ENCODE measurements around the gene IL6.
"Not testable (repeated sequence)": the region's sequence is repeated elsewhere in the genome, so short reads cannot be mapped to it uniquely, and the experiment has no call there.

The IL6 gene

DNA sequence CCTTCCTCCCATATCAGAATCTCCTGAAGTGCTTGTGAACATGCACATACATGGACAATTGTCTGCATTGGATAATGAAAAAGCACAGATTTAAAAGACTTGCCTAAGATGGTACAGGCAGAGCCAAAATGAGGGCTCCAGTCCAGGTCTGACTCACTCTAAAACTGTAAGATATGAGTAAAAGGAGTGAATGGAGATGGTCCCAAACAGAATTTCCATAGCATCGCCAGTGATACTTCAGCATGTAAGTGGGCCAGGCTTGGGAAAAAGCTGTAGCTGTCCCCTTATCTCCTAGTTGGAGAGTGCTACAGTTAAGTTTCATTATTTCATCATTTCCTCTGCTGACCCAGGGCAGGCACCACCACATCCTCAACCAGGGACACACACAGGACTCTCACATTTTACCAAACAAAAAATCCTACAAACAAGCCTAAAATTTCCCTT lies 26.4 kb upstream of the IL6 start:
- no CpG with 5 or more reads among the region's 1 CpG for WGBS, 2 donors (ENCODE audit: extremely low coverage in 2 of 2, insufficient read length in 2 of 2, insufficient replicate concordance in 1 of 2)
- no peak overlapping the region for H3K14ac ChIP-seq (ENCODE audit: low read length)
- no peak overlapping the region for H3K4me2 ChIP-seq (ENCODE audit: insufficient read depth, low read length, poor library complexity, severe bottlenecking)
- H3K4me3 ChIP-seq (ENCODE audit: low read length in 2 of 2), result no peak overlapping the region
- no peak overlapping the region for H3K9ac ChIP-seq (ENCODE audit: low read depth, low read length, poor library complexity)
- no peak overlapping the region for H2AK5ac ChIP-seq (ENCODE audit: low read depth, low read length)
- no peak for DNase-seq (ENCODE audit: low spot score)
- no peaks in the 10 kb centered on the region for H3K9me3 ChIP-seq (replicated peaks in 1 of 2; ENCODE audit: control insufficient read depth in 2 of 2, insufficient read depth in 1 of 2, low read depth in 1 of 2, low read length in 2 of 2)
- H3K27me3 ChIP-seq (ENCODE audit: control insufficient read depth in 3 of 3, insufficient read depth in 3 of 3, low read depth in 1 of 3, low read length in 3 of 3), result no peaks in the 10 kb centered on the region
- peaks cover 0 to 2% of the 10 kb centered on the region in 2 donors for H3K4me1 ChIP-seq (ENCODE audit: control insufficient read depth in 2 of 2, insufficient read depth in 1 of 2, low read depth in 1 of 2, low read length in 2 of 2)
- no peak overlapping the region for H2BK15ac ChIP-seq (ENCODE audit: low read length)
- H2AFZ ChIP-seq (ENCODE audit: low read length), result no peak overlapping the region
- H3K36me3 ChIP-seq (replicated peaks in 1 of 2; ENCODE audit: control insufficient read depth in 2 of 2, insufficient read depth in 2 of 2, low read length in 2 of 2), result no peaks in the 10 kb centered on the region
- no peak overlapping the region for H3K4ac ChIP-seq (ENCODE audit: low read length)
- H4K8ac ChIP-seq (ENCODE audit: low read depth, low read length), result no peak overlapping the region
- H2BK5ac ChIP-seq (ENCODE audit: low read length), result no peak overlapping the region
- H3K79me1 ChIP-seq (ENCODE audit: low read depth, low read length), result no peaks in the 10 kb centered on the region
- H3K23ac ChIP-seq (ENCODE audit: low read depth, low read length, poor library complexity), result no peak overlapping the region
- no peak overlapping the region for H3K27ac ChIP-seq (replicated peaks; ENCODE audit: low read length)
- no peak overlapping the region for H2BK120ac ChIP-seq (ENCODE audit: low read depth, low read length)
- no peak overlapping the region for H2BK12ac ChIP-seq (ENCODE audit: low read length)
- no peak overlapping the region for H3K18ac ChIP-seq (ENCODE audit: low read length)
- no peak overlapping the region for H4K91ac ChIP-seq (ENCODE audit: low read depth, low read length, poor library complexity)

DNA sequence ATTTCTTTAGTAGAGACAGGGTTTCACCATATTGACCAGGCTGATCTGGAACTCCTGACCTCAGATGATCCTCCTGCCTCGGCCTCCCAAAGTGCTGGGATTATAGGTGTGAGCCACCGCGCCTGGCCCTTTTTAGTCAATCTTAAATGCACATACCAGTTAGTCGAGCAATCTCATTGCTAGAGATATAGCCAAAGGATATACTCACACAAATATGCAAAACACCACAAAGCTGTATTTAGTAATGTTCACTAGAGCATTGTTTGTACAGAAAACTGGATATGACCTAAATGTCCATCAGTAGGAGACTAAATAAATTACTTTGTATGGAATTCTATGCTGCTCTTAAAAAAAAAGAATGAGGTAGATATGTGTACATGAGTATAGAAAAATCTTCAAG lies 24.5 kb upstream of the IL6 start:
- no peak overlapping the region for H3K18ac ChIP-seq (ENCODE audit: low read length)
- no peak overlapping the region for H3K4ac ChIP-seq (ENCODE audit: low read length)
- H3K27me3 ChIP-seq (ENCODE audit: control insufficient read depth in 3 of 3, insufficient read depth in 3 of 3, low read depth in 1 of 3, low read length in 3 of 3), result no peaks in the 10 kb centered on the region
- no peak overlapping the region for H2BK120ac ChIP-seq (ENCODE audit: low read depth, low read length)
- no peak overlapping the region for H3K27ac ChIP-seq (replicated peaks; ENCODE audit: low read length)
- DNase-seq (ENCODE audit: low spot score), result no peak
- no CpG with 5 or more reads among the region's 4 CpGs for WGBS, 2 donors (ENCODE audit: extremely low coverage in 2 of 2, insufficient read length in 2 of 2, insufficient replicate concordance in 1 of 2)
- no peaks in the 10 kb centered on the region for H3K9me3 ChIP-seq (replicated peaks in 1 of 2; ENCODE audit: control insufficient read depth in 2 of 2, insufficient read depth in 1 of 2, low read depth in 1 of 2, low read length in 2 of 2)
- H2AK5ac ChIP-seq (ENCODE audit: low read depth, low read length), result no peak overlapping the region
- no peak overlapping the region for H3K4me3 ChIP-seq (ENCODE audit: low read length in 2 of 2)
- no peak overlapping the region for H2AFZ ChIP-seq (ENCODE audit: low read length)
- no peaks in the 10 kb centered on the region for H3K79me1 ChIP-seq (ENCODE audit: low read depth, low read length)
- H2BK12ac ChIP-seq (ENCODE audit: low read length), result no peak overlapping the region
- no peak overlapping the region for H4K91ac ChIP-seq (ENCODE audit: low read depth, low read length, poor library complexity)
- no peak overlapping the region for H3K14ac ChIP-seq (ENCODE audit: low read length)
- H3K4me2 ChIP-seq (ENCODE audit: insufficient read depth, low read length, poor library complexity, severe bottlenecking), result no peak overlapping the region
- H4K8ac ChIP-seq (ENCODE audit: low read depth, low read length), result no peak overlapping the region
- H3K9ac ChIP-seq (ENCODE audit: low read depth, low read length, poor library complexity), result no peak overlapping the region
- no peak overlapping the region for H3K23ac ChIP-seq (ENCODE audit: low read depth, low read length, poor library complexity)
- H2BK15ac ChIP-seq (ENCODE audit: low read length), result no peak overlapping the region
- peaks cover 0 to 2% of the 10 kb centered on the region in 2 donors for H3K4me1 ChIP-seq (ENCODE audit: control insufficient read depth in 2 of 2, insufficient read depth in 1 of 2, low read depth in 1 of 2, low read length in 2 of 2)
- H3K36me3 ChIP-seq (replicated peaks in 1 of 2; ENCODE audit: control insufficient read depth in 2 of 2, insufficient read depth in 2 of 2, low read length in 2 of 2), result no peaks in the 10 kb centered on the region
- H2BK5ac ChIP-seq (ENCODE audit: low read length), result no peak overlapping the region

DNA sequence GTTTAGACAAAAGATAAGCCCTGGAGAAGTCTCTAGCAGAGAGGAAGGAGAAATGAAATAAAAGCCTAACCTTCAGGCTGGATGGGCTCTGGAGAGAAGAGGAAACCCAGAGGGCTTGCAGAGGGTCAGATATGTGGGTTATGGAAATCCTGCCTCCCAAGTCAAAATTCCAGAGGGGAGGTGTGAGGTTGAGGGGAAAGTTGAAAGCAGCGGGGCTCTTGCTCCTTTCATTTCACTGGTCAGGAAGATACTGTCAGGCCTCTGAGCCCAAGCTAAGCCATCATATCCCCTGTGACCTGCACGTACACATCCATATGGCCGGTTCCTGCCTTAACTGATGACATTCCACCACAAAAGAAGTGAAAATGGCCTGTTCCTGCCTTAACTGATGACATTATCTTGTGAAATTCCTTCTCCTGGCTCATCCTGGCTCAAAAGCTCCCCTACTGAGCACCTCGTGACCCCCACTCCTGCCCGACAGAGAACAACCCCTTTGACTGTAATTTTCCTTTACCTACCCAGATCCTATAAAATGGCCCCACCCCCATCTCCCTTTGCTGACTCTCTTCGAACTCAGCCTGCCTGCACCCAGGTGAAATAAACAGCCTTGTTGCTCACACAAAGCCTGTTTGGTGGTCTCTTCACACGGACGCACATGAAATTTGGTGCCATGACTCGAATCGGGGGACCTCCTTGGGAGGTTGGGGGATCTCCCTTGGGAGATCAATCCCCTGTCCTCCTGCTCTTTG lies 23.7 kb upstream of the IL6 start:
- H3K27me3 ChIP-seq (ENCODE audit: control insufficient read depth in 3 of 3, insufficient read depth in 3 of 3, low read depth in 1 of 3, low read length in 3 of 3); H2AK5ac ChIP-seq (ENCODE audit: low read depth, low read length); H3K23ac ChIP-seq (ENCODE audit: low read depth, low read length, poor library complexity); H3K27ac ChIP-seq (replicated peaks; ENCODE audit: low read length); H3K4me3 ChIP-seq (ENCODE audit: low read length in 2 of 2); H3K14ac ChIP-seq (ENCODE audit: low read length); H2BK5ac ChIP-seq (ENCODE audit: low read length); H3K4me1 ChIP-seq (ENCODE audit: control insufficient read depth in 2 of 2, insufficient read depth in 1 of 2, low read depth in 1 of 2, low read length in 2 of 2); H3K18ac ChIP-seq (ENCODE audit: low read length); H3K4me2 ChIP-seq (ENCODE audit: insufficient read depth, low read length, poor library complexity, severe bottlenecking); H3K9me3 ChIP-seq (replicated peaks in 1 of 2; ENCODE audit: control insufficient read depth in 2 of 2, insufficient read depth in 1 of 2, low read depth in 1 of 2, low read length in 2 of 2); H3K36me3 ChIP-seq (replicated peaks in 1 of 2; ENCODE audit: control insufficient read depth in 2 of 2, insufficient read depth in 2 of 2, low read length in 2 of 2); H2BK12ac ChIP-seq (ENCODE audit: low read length); H3K79me1 ChIP-seq (ENCODE audit: low read depth, low read length); H4K91ac ChIP-seq (ENCODE audit: low read depth, low read length, poor library complexity); DNase-seq (ENCODE audit: low spot score); H2BK15ac ChIP-seq (ENCODE audit: low read length); H4K8ac ChIP-seq (ENCODE audit: low read depth, low read length); H3K9ac ChIP-seq (ENCODE audit: low read depth, low read length, poor library complexity); H3K4ac ChIP-seq (ENCODE audit: low read length); H2BK120ac ChIP-seq (ENCODE audit: low read depth, low read length): not testable (repeated sequence)
- WGBS, 2 donors (ENCODE audit: extremely low coverage in 2 of 2, insufficient read length in 2 of 2, insufficient replicate concordance in 1 of 2), result no CpG with 5 or more reads among the region's 10 CpGs
- peak overlapping the region; percentile 65 for H2AFZ ChIP-seq (ENCODE audit: low read length)

DNA sequence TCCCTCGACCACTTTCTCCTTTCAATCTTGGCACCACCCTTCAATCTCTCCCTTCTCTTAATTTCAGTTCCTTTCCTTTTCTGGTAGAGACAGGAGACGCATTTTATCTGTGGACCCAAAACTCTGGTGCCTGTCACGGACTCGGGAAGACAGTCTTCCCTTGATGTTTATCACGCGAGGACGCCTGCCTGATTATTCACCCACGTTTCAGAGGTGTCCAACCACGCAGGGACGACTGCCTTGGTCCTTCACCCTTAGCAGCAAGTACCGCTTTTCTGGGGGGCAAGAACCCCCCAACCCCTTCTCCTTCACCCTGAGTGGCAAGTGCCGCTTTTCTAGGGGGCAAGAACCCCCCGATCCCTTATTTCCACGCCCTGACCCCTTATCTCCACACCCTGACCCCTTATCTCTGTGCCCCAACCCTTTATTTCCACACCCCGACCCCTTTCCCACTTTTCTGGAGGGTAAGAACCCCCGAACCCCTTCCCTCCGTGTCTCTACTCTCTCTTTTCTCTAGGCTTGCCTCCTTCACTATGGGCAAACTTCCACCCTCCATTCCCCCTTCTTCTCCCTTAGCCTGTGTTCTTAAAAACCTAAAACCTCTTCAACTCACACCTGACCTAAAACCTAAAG lies 22.9 kb upstream of the IL6 start:
- H3K14ac ChIP-seq (ENCODE audit: low read length); H3K36me3 ChIP-seq (replicated peaks in 1 of 2; ENCODE audit: control insufficient read depth in 2 of 2, insufficient read depth in 2 of 2, low read length in 2 of 2); H3K4me1 ChIP-seq (ENCODE audit: control insufficient read depth in 2 of 2, insufficient read depth in 1 of 2, low read depth in 1 of 2, low read length in 2 of 2); H2BK15ac ChIP-seq (ENCODE audit: low read length); H3K27ac ChIP-seq (replicated peaks; ENCODE audit: low read length); H2AK5ac ChIP-seq (ENCODE audit: low read depth, low read length); H3K4me2 ChIP-seq (ENCODE audit: insufficient read depth, low read length, poor library complexity, severe bottlenecking); H2BK12ac ChIP-seq (ENCODE audit: low read length); H2BK120ac ChIP-seq (ENCODE audit: low read depth, low read length); H3K27me3 ChIP-seq (ENCODE audit: control insufficient read depth in 3 of 3, insufficient read depth in 3 of 3, low read depth in 1 of 3, low read length in 3 of 3); H3K23ac ChIP-seq (ENCODE audit: low read depth, low read length, poor library complexity); H3K9ac ChIP-seq (ENCODE audit: low read depth, low read length, poor library complexity); DNase-seq (ENCODE audit: low spot score); H3K18ac ChIP-seq (ENCODE audit: low read length); H3K79me1 ChIP-seq (ENCODE audit: low read depth, low read length); H2BK5ac ChIP-seq (ENCODE audit: low read length); H3K4me3 ChIP-seq (ENCODE audit: low read length in 2 of 2); H2AFZ ChIP-seq (ENCODE audit: low read length); H3K4ac ChIP-seq (ENCODE audit: low read length); H3K9me3 ChIP-seq (replicated peaks in 1 of 2; ENCODE audit: control insufficient read depth in 2 of 2, insufficient read depth in 1 of 2, low read depth in 1 of 2, low read length in 2 of 2); H4K91ac ChIP-seq (ENCODE audit: low read depth, low read length, poor library complexity): not testable (repeated sequence)
- 100% methylated on average over 1 of the region's 17 CpGs; no CpG with 5 or more reads in 1 of the 2 donors for WGBS, 2 donors (ENCODE audit: extremely low coverage in 2 of 2, insufficient read length in 2 of 2, insufficient replicate concordance in 1 of 2)
- H4K8ac ChIP-seq (ENCODE audit: low read depth, low read length), result peak overlapping the region; percentile 43

All from neuronal stem cell (in vitro differentiated cells).